ENCODE data around the gene TTC3.

The TTC3 gene

DNA sequence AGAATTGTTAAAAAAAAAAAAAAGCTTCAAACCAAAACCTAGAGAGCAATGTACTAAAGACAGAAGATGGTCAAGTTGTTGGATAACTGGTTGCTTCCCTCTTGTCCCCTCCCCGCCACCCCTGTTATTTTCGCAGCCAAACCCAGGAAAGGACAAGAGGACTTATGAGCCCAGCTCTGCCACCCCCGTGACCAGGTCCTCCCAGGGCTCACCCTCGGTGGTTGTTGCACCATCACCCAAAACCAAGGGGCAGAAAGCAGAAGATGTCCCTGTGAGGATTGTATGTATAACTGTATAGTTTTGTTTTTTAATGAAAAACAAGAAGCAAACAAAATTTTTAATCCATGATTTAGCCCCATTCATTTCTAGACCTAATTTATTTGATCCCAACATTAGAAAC, 124.7 kb downstream of the TTC3 start:
- H3K27me3 ChIP-seq (ENCODE audit: control insufficient read depth in 5 of 5, insufficient read depth in 4 of 5, low read length in 5 of 5): no peaks in the 10 kb centered on the region
- no peaks in the 10 kb centered on the region for H3K9me3 ChIP-seq (ENCODE audit: control insufficient read depth in 5 of 5, low read length in 5 of 5)
- no peak overlapping the region for H3K27ac ChIP-seq (ENCODE audit: low read depth, low read length)
- H3K36me3 ChIP-seq (ENCODE audit: control insufficient read depth in 5 of 5, insufficient read depth in 5 of 5, low read length in 5 of 5): peaks cover 13 to 74% (median 63%) of the 10 kb centered on the region in 5 donors
- H3K4me1 ChIP-seq (ENCODE audit: control insufficient read depth in 5 of 5, insufficient read depth in 5 of 5, low read length in 5 of 5): peaks cover 0 to 19% (median 6%) of the 10 kb centered on the region in 5 donors
- H3K4me3 ChIP-seq (ENCODE audit: low read depth in 1 of 5, low read length in 5 of 5): no peak overlapping the region
- no peak overlapping the region for H3K9ac ChIP-seq (ENCODE audit: low read length in 5 of 5)

DNA sequence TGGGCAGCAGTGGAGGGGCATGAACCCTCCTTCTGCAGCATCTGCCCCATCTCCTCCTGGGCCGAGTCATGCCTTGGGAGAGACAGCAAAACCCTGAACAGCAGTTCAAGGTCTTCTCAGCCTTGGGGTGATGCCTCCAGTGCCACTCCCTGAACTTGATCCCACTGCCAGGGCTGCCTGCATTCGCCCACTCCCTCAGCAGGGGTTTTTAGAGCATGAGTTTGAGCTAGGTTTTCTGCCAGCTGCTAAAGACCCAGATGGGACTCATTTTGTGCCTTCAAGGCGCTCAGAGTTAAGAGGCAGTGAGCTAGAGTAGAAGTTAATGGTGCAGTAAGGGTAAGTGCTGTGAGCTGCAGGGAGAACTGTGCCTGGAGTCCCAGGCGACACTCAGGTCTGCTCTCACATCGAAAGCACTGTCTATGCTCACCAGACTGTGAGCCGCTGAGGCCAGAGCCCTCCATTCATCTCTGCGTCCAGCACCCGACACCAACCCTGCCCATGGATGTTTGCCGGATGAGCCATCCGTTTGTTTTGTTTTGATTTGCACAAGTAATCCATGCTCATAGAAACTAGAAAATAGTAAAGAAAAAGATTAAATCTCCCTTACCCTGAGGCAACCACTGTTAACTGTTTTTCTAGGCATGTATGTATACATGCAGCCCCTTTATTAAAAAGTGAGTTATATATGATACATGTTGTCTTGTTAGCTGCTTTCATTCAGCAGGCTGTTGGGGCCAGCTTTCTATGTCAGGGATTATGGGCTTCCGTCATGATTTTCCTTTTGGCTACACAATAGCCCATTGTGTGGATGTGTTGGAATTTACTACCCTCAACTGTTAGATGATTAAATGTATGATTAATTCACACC, 126.2 kb downstream of the TTC3 start:
- H3K27ac ChIP-seq (ENCODE audit: low read depth, low read length): no peak overlapping the region
- H3K27me3 ChIP-seq (ENCODE audit: control insufficient read depth in 5 of 5, insufficient read depth in 4 of 5, low read length in 5 of 5): no peaks in the 10 kb centered on the region
- peak overlapping the region in 1 of 5 donors; percentile 33 for H3K9ac ChIP-seq (ENCODE audit: low read length in 5 of 5)
- H3K4me1 ChIP-seq (ENCODE audit: control insufficient read depth in 5 of 5, insufficient read depth in 5 of 5, low read length in 5 of 5): peaks cover 0 to 19% (median 6%) of the 10 kb centered on the region in 5 donors
- H3K9me3 ChIP-seq (ENCODE audit: control insufficient read depth in 5 of 5, low read length in 5 of 5): no peaks in the 10 kb centered on the region
- H3K36me3 ChIP-seq (ENCODE audit: control insufficient read depth in 5 of 5, insufficient read depth in 5 of 5, low read length in 5 of 5): peaks cover 11 to 68% (median 59%) of the 10 kb centered on the region in 5 donors
- no peak overlapping the region for H3K4me3 ChIP-seq (ENCODE audit: low read depth in 1 of 5, low read length in 5 of 5)

GRCh38 chr21:37200641-37201480, 127.8 kb downstream of the TTC3 start:
- Histone ChIP-seq H3K4me3 (ENCODE audit: low read depth in 1 of 5, low read length in 5 of 5) (peak overlapping the region in 1 of 5 donors; percentile 23), H3K27ac (ENCODE audit: low read depth, low read length) (no peak overlapping the region), H3K27me3 (ENCODE audit: control insufficient read depth in 5 of 5, insufficient read depth in 4 of 5, low read length in 5 of 5) (no peaks in the 10 kb centered on the region), H3K9ac (ENCODE audit: low read length in 5 of 5) (peak overlapping the region in 1 of 5 donors; percentile 5), H3K36me3 (ENCODE audit: control insufficient read depth in 5 of 5, insufficient read depth in 5 of 5, low read length in 5 of 5) (peaks cover 11 to 61% (median 48%) of the 10 kb centered on the region in 5 donors), H3K9me3 (ENCODE audit: control insufficient read depth in 5 of 5, low read length in 5 of 5) (no peaks in the 10 kb centered on the region), H3K4me1 (ENCODE audit: control insufficient read depth in 5 of 5, insufficient read depth in 5 of 5, low read length in 5 of 5) (peaks cover 0 to 12% (median 6%) of the 10 kb centered on the region in 5 donors)

- H3K9me3 ChIP-seq (ENCODE audit: control insufficient read depth in 5 of 5, low read length in 5 of 5): no peaks in the 10 kb centered on the region
- H3K36me3 ChIP-seq (ENCODE audit: control insufficient read depth in 5 of 5, insufficient read depth in 5 of 5, low read length in 5 of 5): peaks cover 6 to 51% (median 44%) of the 10 kb centered on the region in 5 donors
- no peak overlapping the region for H3K27ac ChIP-seq (ENCODE audit: low read depth, low read length)
- peaks cover 2 to 17% (median 11%) of the 10 kb centered on the region in 5 donors for H3K4me1 ChIP-seq (ENCODE audit: control insufficient read depth in 5 of 5, insufficient read depth in 5 of 5, low read length in 5 of 5)
- H3K4me3 ChIP-seq (ENCODE audit: low read depth in 1 of 5, low read length in 5 of 5): no peak overlapping the region
- no peaks in the 10 kb centered on the region for H3K27me3 ChIP-seq (ENCODE audit: control insufficient read depth in 5 of 5, insufficient read depth in 4 of 5, low read length in 5 of 5)
- H3K9ac ChIP-seq (ENCODE audit: low read length in 5 of 5): no peak overlapping the region
These were observed 129.4 kb downstream of the TTC3 start for GRCh38 chr21:37202221-37203110.

GRCh38 chr21:37204580-37204979, 131.5 kb downstream of the TTC3 start:
- peaks cover 4 to 28% (median 22%) of the 10 kb centered on the region in 5 donors for H3K4me1 ChIP-seq (ENCODE audit: control insufficient read depth in 5 of 5, insufficient read depth in 5 of 5, low read length in 5 of 5)
- H3K27ac ChIP-seq (ENCODE audit: low read depth, low read length): no peak overlapping the region
- H3K4me3 ChIP-seq (ENCODE audit: low read depth in 1 of 5, low read length in 5 of 5): no peak overlapping the region
- no peaks in the 10 kb centered on the region for H3K27me3 ChIP-seq (ENCODE audit: control insufficient read depth in 5 of 5, insufficient read depth in 4 of 5, low read length in 5 of 5)
- H3K9ac ChIP-seq (ENCODE audit: low read length in 5 of 5): no peak overlapping the region
- H3K9me3 ChIP-seq (ENCODE audit: control insufficient read depth in 5 of 5, low read length in 5 of 5): no peaks in the 10 kb centered on the region
- H3K36me3 ChIP-seq (ENCODE audit: control insufficient read depth in 5 of 5, insufficient read depth in 5 of 5, low read length in 5 of 5): peaks cover 6 to 32% (median 29%) of the 10 kb centered on the region in 5 donors

DNA sequence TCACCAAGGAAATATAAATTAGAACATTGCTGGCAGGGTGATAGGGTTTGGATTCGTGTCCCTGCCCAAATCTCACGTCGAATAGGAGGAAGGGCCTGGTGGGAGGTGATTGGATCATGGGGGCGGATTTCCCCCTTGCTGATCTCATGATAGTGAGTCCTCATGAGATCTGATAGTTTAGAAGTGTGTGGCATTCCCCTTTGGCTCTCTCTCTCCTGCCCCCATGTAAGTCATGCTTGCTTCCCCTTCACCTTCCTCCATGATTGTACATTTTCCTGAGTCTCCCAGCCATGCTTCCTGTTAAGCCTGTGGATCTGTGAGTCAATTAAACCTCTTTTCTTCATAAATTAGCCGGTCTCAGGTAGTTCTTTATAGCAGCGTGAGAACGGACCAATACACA, 133.4 kb downstream of the TTC3 start:
- Histone ChIP-seq H3K9ac (ENCODE audit: low read length in 5 of 5) (no peak overlapping the region), H3K27ac (ENCODE audit: low read depth, low read length) (no peak overlapping the region), H3K27me3 (ENCODE audit: control insufficient read depth in 5 of 5, insufficient read depth in 4 of 5, low read length in 5 of 5) (no peaks in the 10 kb centered on the region)

DNA sequence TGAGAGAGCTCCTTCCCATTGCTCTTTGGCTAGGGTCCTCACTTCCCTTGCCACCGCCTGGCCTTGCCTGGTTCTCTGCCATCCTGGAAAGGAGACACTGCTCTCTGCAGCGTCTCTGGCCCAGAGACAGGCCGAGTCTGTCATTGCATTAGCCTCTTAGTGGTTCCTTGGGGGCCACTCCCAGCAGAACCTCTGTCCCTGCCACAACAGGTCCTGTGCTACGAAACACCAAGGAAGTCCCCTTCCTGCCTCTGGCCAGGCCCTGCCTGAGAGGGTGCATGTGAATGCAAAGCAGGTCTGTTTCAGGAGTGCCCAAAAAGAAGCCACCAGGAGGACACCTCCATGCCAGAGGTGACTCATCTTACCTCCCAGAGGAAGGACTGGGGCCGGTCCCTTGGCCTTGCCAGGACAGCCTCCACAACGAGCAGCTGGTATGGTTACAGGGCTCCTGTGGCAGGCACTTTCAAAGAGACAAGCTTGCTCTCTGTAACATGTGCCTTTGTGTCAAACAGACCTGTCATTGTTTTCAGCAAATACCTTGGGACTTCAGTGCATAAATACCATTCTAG, 134.5 kb downstream of the TTC3 start:
- Histone ChIP-seq H3K9me3 (ENCODE audit: control insufficient read depth in 5 of 5, low read length in 5 of 5) (no peaks in the 10 kb centered on the region), H3K4me1 (ENCODE audit: control insufficient read depth in 5 of 5, insufficient read depth in 5 of 5, low read length in 5 of 5) (peaks cover 4 to 19% (median 16%) of the 10 kb centered on the region in 5 donors), H3K9ac (ENCODE audit: low read length in 5 of 5) (peak overlapping the region in 2 of 5 donors; percentile 35 to 44), H3K36me3 (ENCODE audit: control insufficient read depth in 5 of 5, insufficient read depth in 5 of 5, low read length in 5 of 5) (peaks cover 4 to 9% (median 8%) of the 10 kb centered on the region in 5 donors), H3K27me3 (ENCODE audit: control insufficient read depth in 5 of 5, insufficient read depth in 4 of 5, low read length in 5 of 5) (no peaks in the 10 kb centered on the region), H3K4me3 (ENCODE audit: low read depth in 1 of 5, low read length in 5 of 5) (peak overlapping the region in 1 of 5 donors; percentile 23), H3K27ac (ENCODE audit: low read depth, low read length) (no peak overlapping the region)

More for the DNA sequence above, 133.4 kb downstream of the TTC3 start:
- Histone ChIP-seq H3K4me3 (ENCODE audit: low read depth in 1 of 5, low read length in 5 of 5) (no peak overlapping the region), H3K4me1 (ENCODE audit: control insufficient read depth in 5 of 5, insufficient read depth in 5 of 5, low read length in 5 of 5) (peaks cover 4 to 19% (median 16%) of the 10 kb centered on the region in 5 donors), H3K9me3 (ENCODE audit: control insufficient read depth in 5 of 5, low read length in 5 of 5) (no peaks in the 10 kb centered on the region), H3K36me3 (ENCODE audit: control insufficient read depth in 5 of 5, insufficient read depth in 5 of 5, low read length in 5 of 5) (peaks cover 6 to 17% (median 16%) of the 10 kb centered on the region in 5 donors)

DNA sequence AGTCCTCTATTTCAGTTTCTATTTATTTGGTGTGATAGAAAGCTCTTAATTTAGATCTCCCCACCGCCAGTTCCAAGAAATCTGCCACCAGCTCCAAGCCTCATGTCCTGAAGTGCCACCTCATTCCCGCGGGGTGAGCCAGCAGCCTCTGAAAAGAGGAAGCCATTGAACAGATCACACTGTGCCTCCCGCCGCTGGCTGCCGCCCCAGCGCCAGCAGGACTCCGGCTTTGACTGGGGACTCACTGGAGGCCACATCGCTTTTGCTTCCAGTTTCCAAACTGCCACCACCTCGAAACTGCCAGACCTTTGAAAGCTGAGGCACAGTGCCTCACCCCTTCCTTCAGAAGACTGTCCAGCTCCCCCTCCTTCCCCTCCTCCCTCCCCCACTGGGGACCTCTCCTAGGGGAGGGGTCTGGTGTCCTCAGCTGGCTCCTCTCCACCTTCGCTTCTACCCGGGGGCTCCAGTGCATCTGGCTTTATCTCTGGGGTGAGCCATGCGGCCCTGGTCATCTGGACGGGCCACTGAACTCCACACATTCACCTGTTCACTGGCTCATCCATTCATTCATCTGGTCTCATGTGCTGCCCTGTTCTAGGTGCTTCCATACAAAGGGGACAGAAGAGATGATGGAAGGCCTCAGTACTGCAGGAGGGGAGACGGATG, 135.1 kb downstream of the TTC3 start:
- H3K9ac ChIP-seq (ENCODE audit: low read length in 5 of 5): peak overlapping the region in 2 of 5 donors; percentile 16 to 35
- no peak overlapping the region for H3K27ac ChIP-seq (ENCODE audit: low read depth, low read length)
- H3K4me3 ChIP-seq (ENCODE audit: low read depth in 1 of 5, low read length in 5 of 5): peak overlapping the region in 3 of 5 donors; percentile 23 to 33 (median 24)
- H3K9me3 ChIP-seq (ENCODE audit: control insufficient read depth in 5 of 5, low read length in 5 of 5): no peaks in the 10 kb centered on the region
- peaks cover 0 to 3% (median 1%) of the 10 kb centered on the region in 5 donors for H3K36me3 ChIP-seq (ENCODE audit: control insufficient read depth in 5 of 5, insufficient read depth in 5 of 5, low read length in 5 of 5)
- no peaks in the 10 kb centered on the region for H3K27me3 ChIP-seq (ENCODE audit: control insufficient read depth in 5 of 5, insufficient read depth in 4 of 5, low read length in 5 of 5)
- H3K4me1 ChIP-seq (ENCODE audit: control insufficient read depth in 5 of 5, insufficient read depth in 5 of 5, low read length in 5 of 5): peaks cover 4 to 19% (median 16%) of the 10 kb centered on the region in 5 donors

Measured in subcutaneous abdominal adipose tissue (tissue), 5 donors.